C4-2B (cell line): Measurements from ENCODE around the gene CD84.

Source experiments
- H3K27ac ChIP-seq: fragments of 450-650 bp; 2 replicates; pipeline ENCODE4 v1.5.1; 2017
- ZFX ChIP-seq: fragments of 450-650 bp; IDR thresholded peaks from 2 replicates; pipeline ENCODE4 v1.6.1; 2017
- TF ChIP-seq, protein P1 (sequence below): fragments of 450-650 bp; conservative IDR thresholded peaks from 2 replicates; pipeline ENCODE4 v1.5.1; 2017; ENCODE audit warnings: mild to moderate bottlenecking

Gene CD84

GRCh38 chr1:160608514-160608913 is 29.2 kb upstream of the CD84 start:
- no peak overlapping the region for H3K27ac ChIP-seq

DNA sequence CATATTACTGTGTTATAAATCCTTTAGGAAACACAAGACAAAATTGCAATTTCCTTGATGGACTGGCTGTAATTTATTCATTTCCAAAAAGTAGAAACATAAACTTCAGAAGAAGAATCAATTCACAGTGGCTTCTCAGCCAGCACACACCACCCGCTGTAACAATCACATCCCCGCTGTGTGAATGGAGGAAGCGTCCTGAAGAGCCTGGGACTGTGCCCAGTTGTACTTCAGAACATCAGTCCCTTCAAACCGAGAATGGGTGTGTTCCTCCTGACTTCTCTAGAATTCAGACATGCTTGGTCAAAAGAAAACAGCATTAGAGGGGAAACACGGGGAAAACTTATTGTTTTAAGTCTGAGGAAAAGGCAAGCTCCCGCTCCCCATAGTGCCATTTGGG is 28.8 kb upstream of the CD84 start:
- no peak for TF ChIP-seq ZFX
- TF ChIP-seq, protein P1, sequence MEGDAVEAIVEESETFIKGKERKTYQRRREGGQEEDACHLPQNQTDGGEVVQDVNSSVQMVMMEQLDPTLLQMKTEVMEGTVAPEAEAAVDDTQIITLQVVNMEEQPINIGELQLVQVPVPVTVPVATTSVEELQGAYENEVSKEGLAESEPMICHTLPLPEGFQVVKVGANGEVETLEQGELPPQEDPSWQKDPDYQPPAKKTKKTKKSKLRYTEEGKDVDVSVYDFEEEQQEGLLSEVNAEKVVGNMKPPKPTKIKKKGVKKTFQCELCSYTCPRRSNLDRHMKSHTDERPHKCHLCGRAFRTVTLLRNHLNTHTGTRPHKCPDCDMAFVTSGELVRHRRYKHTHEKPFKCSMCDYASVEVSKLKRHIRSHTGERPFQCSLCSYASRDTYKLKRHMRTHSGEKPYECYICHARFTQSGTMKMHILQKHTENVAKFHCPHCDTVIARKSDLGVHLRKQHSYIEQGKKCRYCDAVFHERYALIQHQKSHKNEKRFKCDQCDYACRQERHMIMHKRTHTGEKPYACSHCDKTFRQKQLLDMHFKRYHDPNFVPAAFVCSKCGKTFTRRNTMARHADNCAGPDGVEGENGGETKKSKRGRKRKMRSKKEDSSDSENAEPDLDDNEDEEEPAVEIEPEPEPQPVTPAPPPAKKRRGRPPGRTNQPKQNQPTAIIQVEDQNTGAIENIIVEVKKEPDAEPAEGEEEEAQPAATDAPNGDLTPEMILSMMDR: no peak

More at GRCh38 chr1:160608514-160608913, 29.2 kb upstream of the CD84 start:
- no peak for TF ChIP-seq ZFX
- TF ChIP-seq, protein P1: no peak

DNA sequence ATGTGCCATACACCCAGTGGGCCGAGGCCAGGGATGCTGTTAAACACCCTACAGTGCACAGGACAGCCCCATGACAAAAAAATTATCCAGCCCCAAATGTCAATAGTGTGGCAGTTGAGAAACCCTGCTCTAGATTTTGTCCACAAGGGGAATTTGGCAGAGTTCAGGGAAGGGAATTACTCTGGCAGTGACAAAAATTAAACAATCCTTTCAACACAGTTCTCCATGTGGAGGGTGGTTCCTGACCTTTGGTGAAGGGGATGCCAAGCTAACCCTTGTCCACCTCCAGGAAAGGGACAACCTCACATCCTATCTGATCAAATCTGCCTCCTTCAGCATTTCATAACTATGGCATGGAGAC is 28.4 kb upstream of the CD84 start:
- H3K27ac ChIP-seq: no peak overlapping the region
- TF ChIP-seq, protein P1: no peak
- no peak for TF ChIP-seq ZFX

More for the DNA sequence above, 28.8 kb upstream of the CD84 start:
- no peak overlapping the region for H3K27ac ChIP-seq

DNA sequence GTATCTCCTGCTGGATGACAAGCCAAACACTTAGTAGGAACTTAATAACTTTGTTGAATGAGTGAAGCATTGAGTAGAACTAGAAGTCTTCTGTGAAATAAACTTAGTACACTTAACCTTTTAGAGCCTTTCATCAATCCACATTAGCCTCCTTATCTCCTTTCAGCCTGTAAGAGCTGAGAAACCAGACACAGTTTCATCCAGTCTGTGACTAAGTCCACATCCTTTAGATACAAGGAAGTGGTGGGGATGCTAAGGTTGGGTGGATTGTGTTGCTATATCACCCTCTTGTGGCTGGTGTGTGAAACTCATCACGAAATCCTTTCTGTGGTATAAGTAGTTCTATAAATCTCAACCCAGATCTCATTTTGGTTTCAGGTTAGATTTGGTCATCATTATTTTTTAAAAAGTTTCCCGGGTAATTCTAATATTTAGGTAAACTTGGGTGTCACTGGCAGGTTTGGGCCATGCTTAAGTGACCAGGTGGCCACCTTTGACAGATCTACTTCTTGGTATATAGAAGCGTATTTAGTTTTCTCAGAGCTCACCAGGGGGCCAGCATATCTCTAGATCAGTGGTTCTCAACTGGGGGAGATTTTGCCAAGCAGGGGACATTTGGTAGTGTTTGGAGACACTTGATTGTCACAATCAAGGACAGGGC is 27.8 kb upstream of the CD84 start:
- TF ChIP-seq, protein P1: peak; percentile 88
- no peak for TF ChIP-seq ZFX
- H3K27ac ChIP-seq: no peak overlapping the region

GRCh38 chr1:160606611-160607010 is 27.3 kb upstream of the CD84 start:
- H3K27ac ChIP-seq: no peak overlapping the region
- TF ChIP-seq ZFX: no peak
- TF ChIP-seq, protein P1: no peak

GRCh38 chr1:160605792-160606479 is 26.6 kb upstream of the CD84 start:
- H3K27ac ChIP-seq: no peak overlapping the region
- TF ChIP-seq, protein P1: no peak
- TF ChIP-seq ZFX: no peak

- no peak overlapping the region for H3K27ac ChIP-seq
- TF ChIP-seq, protein P1: no peak
- no peak for TF ChIP-seq ZFX
These were observed 25.9 kb upstream of the CD84 start for GRCh38 chr1:160605205-160605604.
